Measurements from ENCODE around the gene KLHL33. TPM values are rescaled to one million over a fixed set of nuclear protein-coding genes. Genes with fewer than 3 reads are reported as not detected.

The KLHL33 gene
- total RNA-seq, 4 donors from 2014 or later: 0.50 to 0.92 (median 0.77) TPM

- no peaks in the 10 kb centered on the region for H3K9me3 ChIP-seq
- no peak overlapping the region for H3K4me3 ChIP-seq
- peaks cover 0 to 8% (median 0%) of the 10 kb centered on the region in 4 donors for H3K36me3 ChIP-seq
- no peak for DNase-seq (ENCODE audit: extremely low spot score)
- no peak overlapping the region for H3K27ac ChIP-seq (replicated peaks in 1 of 4)
- intact Hi-C loops (cut with DNase I): no loop called here
- 74% methylated on average over 5 of the region's 5 CpGs for WGBS
- H3K4me1 ChIP-seq: peaks cover 0 to 14% (median 11%) of the 10 kb centered on the region in 4 donors
- no peaks in the 10 kb centered on the region for H3K27me3 ChIP-seq
- no peak for TF ChIP-seq POLR2AphosphoS5 (IDR thresholded peaks at IDR 0.05)
These were observed 8.0 kb downstream of the KLHL33 start for GRCh38 chr14:20428010-20428365.

- Histone ChIP-seq H3K27ac (replicated peaks in 1 of 4) (peak overlapping the region in 2 of 4 donors; percentile 0 to 45), H3K36me3 (peaks cover 0 to 8% (median 0%) of the 10 kb centered on the region in 4 donors), H3K9me3 (no peaks in the 10 kb centered on the region), H3K4me3 (no peak overlapping the region), H3K27me3 (no peaks in the 10 kb centered on the region), H3K4me1 (peaks cover 0 to 14% (median 11%) of the 10 kb centered on the region in 4 donors)
- WGBS: 56% methylated on average over 5 of the region's 5 CpGs
- DNase-seq (ENCODE audit: extremely low spot score): no peak
- TF ChIP-seq POLR2A (IDR thresholded peaks at IDR 0.05; ENCODE audit: low read depth) (no peak), CTCF (IDR thresholded peaks at IDR 0.05) (no peak), POLR2AphosphoS5 (IDR thresholded peaks at IDR 0.05) (no peak)
- intact Hi-C loops (cut with DNase I): no loop called here
These were observed 8.5 kb downstream of the KLHL33 start for GRCh38 chr14:20427231-20428009.

- WGBS: 32% methylated on average over 2 of the region's 2 CpGs
- H3K4me1 ChIP-seq: peaks cover 0 to 8% (median 4%) of the 10 kb centered on the region in 4 donors
- TF ChIP-seq CTCF (IDR thresholded peaks at IDR 0.05) (no peak), POLR2AphosphoS5 (IDR thresholded peaks at IDR 0.05) (no peak), EP300 (IDR thresholded peaks at IDR 0.05) (no peak), POLR2A (IDR thresholded peaks at IDR 0.05; ENCODE audit: low read depth) (no peak)
These were observed 11.1 kb downstream of the KLHL33 start for GRCh38 chr14:20424851-20425250.

GRCh38 chr14:20422886-20423285, 13.1 kb downstream of the KLHL33 start:
- WGBS: 72% methylated on average over 2 of the region's 2 CpGs
- TF ChIP-seq POLR2A (IDR thresholded peaks at IDR 0.05; ENCODE audit: low read depth) (no peak), CTCF (IDR thresholded peaks at IDR 0.05) (no peak), EP300 (IDR thresholded peaks at IDR 0.05) (no peak)
- Histone ChIP-seq H3K27ac (replicated peaks in 1 of 4) (no peak overlapping the region), H3K4me3 (no peak overlapping the region), H3K9me3 (no peaks in the 10 kb centered on the region), H3K4me1 (peaks cover 0 to under 1% (median 0%) of the 10 kb centered on the region in 4 donors), H3K27me3 (peaks cover 0 to 3% (median 0%) of the 10 kb centered on the region in 4 donors), H3K36me3 (no peaks in the 10 kb centered on the region)
- no peak for DNase-seq (ENCODE audit: extremely low spot score)
- intact Hi-C loops (cut with DNase I): no loop called here

More at GRCh38 chr14:20424851-20425250, 11.1 kb downstream of the KLHL33 start:
- no peak overlapping the region for H3K4me3 ChIP-seq
- peaks cover 0 to 3% (median 0%) of the 10 kb centered on the region in 4 donors for H3K27me3 ChIP-seq
- H3K36me3 ChIP-seq: peaks cover 0 to 8% (median 0%) of the 10 kb centered on the region in 4 donors
- intact Hi-C loops (cut with DNase I): no loop called here
- H3K27ac ChIP-seq (replicated peaks in 1 of 4): no peak overlapping the region
- DNase-seq (ENCODE audit: extremely low spot score): no peak
- no peaks in the 10 kb centered on the region for H3K9me3 ChIP-seq

- peaks cover 0 to 3% (median 0%) of the 10 kb centered on the region in 4 donors for H3K27me3 ChIP-seq
- H3K9me3 ChIP-seq: no peaks in the 10 kb centered on the region
- WGBS: 42% methylated on average over 2 of the region's 2 CpGs
- no peak overlapping the region for H3K27ac ChIP-seq (replicated peaks in 1 of 4)
- DNase-seq (ENCODE audit: extremely low spot score): no peak
- no peaks in the 10 kb centered on the region for H3K36me3 ChIP-seq
- intact Hi-C loops (cut with DNase I): no loop called here
- TF ChIP-seq EP300 (IDR thresholded peaks at IDR 0.05): no peak
- H3K4me3 ChIP-seq: no peak overlapping the region
- H3K4me1 ChIP-seq: no peaks in the 10 kb centered on the region
These were observed 14.7 kb downstream of the KLHL33 start for GRCh38 chr14:20421267-20421666.

Data from esophagus muscularis mucosa (tissue), 4 donors.